Peyer's patch (tissue), 4 donors: ENCODE measurements around the gene DYNLT4. TPM values are rescaled to one million over a fixed set of nuclear protein-coding genes. Genes with fewer than 3 reads are reported as not detected.
A peak's percentile ranks its signal among the peaks of the same experiment; 100 is the strongest.
"Not testable (repeated sequence)": the region's sequence is repeated elsewhere in the genome, so short reads cannot be mapped to it uniquely, and the experiment has no call there.

Experiments
- DNase-seq, 3 donors: peaks; one replicate each; pipeline ENCODE4 v3.0.0-alpha.2; 2017 to 2019
- H3K27ac ChIP-seq, 4 donors: fragments of 200-600 bp; sonication (generic); one replicate each; pipeline ENCODE4 v1.5.1; 2016 to 2019
- H3K27me3 ChIP-seq, 2 donors: fragments of 200-600 bp; sonication (generic); one replicate each; pipeline ENCODE4 v1.5.1; 2019
- H3K36me3 ChIP-seq, 3 donors: fragments of 200-600 bp; sonication (generic); one replicate each; pipeline ENCODE4 v1.5.1; 2016 to 2019
- H3K4me1 ChIP-seq, 4 donors: fragments of 200-600 bp; sonication (generic); one replicate each; pipeline ENCODE4 v1.5.1; 2016 to 2019
- H3K4me3 ChIP-seq, 4 donors: fragments of 200-600 bp; sonication (generic); 1 replicate in 3 of 4; 2 replicates in 1 of 4; pipeline ENCODE4 v1.5.1; 2016 to 2019; ENCODE audit warnings: mild to moderate bottlenecking in 1 of 4
- H3K9me3 ChIP-seq, 4 donors: fragments of 200-600 bp; sonication (generic); one replicate each; pipeline ENCODE4 v1.5.1; 2016 to 2019; ENCODE audit warnings: mild to moderate bottlenecking in 1 of 4
- POLR2A ChIP-seq, 2 donors: fragments of 450-650 bp; IDR thresholded peaks; one replicate each; pipeline ENCODE4 v1.5.1; 2017; ENCODE audit warnings: antibody characterized with exemption in 2 of 2, mild to moderate bottlenecking in 2 of 2, moderate library complexity in 2 of 2
- total RNA-seq, 4 donors: library from RNA; depleted of rRNA; stranded (reverse); fragments of >200 nt; gene quantifications; one replicate each; pipeline ENCODE4 v1.1.0, GENCODE V29; 2016
- TF ChIP-seq, protein P1 (sequence below), 6 experiments: fragments of 450-650 bp in 4 of 6; fragments of 200-600 bp in 2 of 6; sonication (generic) in 1 of 6; IDR thresholded peaks; one replicate each; pipeline ENCODE4 v1.5.1; 2017 to 2019; ENCODE audit warnings: antibody characterized with exemption in 6 of 6, mild to moderate bottlenecking in 3 of 6, moderate library complexity in 1 of 6

DYNLT4 gene
- total RNA-seq, 4 donors from 2014 or later, result 3.5 TPM; not detected in 3

DNA sequence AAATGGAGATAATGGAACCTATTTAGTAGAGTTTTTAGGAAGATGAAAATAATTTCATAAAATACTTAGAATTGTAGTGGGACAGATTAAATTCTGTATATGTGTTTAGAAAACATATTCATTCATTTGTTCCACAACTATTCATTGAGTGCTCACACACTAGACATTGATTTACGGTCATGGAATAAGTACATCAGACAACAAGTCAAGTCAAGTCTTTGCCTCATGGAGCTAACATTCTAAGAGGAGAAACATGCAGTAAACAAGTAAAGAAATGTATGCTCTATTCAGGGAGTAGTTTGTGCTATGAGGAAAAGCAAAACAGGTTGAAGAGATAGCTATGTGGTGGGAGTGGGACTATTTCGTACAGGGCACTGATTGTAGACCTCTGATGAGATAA lies 10.2 kb upstream of the DYNLT4 start:
- H3K27me3 ChIP-seq, result no peaks in the 10 kb centered on the region
- H3K36me3 ChIP-seq, result no peaks in the 10 kb centered on the region
- no peak overlapping the region for H3K4me3 ChIP-seq
- no peak for TF ChIP-seq POLR2A (IDR thresholded peaks at IDR 0.05)
- TF ChIP-seq, protein P1, sequence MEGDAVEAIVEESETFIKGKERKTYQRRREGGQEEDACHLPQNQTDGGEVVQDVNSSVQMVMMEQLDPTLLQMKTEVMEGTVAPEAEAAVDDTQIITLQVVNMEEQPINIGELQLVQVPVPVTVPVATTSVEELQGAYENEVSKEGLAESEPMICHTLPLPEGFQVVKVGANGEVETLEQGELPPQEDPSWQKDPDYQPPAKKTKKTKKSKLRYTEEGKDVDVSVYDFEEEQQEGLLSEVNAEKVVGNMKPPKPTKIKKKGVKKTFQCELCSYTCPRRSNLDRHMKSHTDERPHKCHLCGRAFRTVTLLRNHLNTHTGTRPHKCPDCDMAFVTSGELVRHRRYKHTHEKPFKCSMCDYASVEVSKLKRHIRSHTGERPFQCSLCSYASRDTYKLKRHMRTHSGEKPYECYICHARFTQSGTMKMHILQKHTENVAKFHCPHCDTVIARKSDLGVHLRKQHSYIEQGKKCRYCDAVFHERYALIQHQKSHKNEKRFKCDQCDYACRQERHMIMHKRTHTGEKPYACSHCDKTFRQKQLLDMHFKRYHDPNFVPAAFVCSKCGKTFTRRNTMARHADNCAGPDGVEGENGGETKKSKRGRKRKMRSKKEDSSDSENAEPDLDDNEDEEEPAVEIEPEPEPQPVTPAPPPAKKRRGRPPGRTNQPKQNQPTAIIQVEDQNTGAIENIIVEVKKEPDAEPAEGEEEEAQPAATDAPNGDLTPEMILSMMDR (IDR thresholded peaks at IDR 0.05), result no peak
- no peak overlapping the region for H3K27ac ChIP-seq
- peaks cover 0 to 20% (median 4%) of the 10 kb centered on the region in 4 donors for H3K4me1 ChIP-seq
- H3K9me3 ChIP-seq, result no peaks in the 10 kb centered on the region
- DNase-seq, result no peak

DNA sequence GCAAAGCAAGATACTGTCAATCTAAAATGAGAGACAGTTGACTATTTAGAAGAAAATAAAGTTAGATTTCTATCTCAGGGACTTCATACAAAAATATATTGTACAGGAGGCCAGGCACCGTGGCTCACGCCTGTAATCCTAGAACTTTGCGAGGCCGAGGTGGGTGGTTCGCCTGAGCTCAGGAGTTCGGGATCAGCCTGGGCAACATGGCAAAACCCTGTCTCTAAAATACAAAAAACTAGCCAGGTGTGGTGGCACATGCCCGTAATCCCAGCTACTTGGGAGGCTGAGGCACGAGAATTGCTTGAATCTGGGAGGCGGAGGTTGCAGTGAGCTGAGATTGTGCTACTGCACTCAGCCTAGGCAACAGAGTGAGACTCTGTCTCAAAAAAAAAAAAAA lies 8.8 kb upstream of the DYNLT4 start:
- not testable (repeated sequence) for H3K36me3 ChIP-seq, H3K27ac ChIP-seq, H3K9me3 ChIP-seq, H3K27me3 ChIP-seq, H3K4me3 ChIP-seq
- peak in 1 of 3 donors; percentile 7 for DNase-seq
- H3K4me1 ChIP-seq, result peaks cover 0 to 15% (median 5%) of the 10 kb centered on the region in 4 donors

DNA sequence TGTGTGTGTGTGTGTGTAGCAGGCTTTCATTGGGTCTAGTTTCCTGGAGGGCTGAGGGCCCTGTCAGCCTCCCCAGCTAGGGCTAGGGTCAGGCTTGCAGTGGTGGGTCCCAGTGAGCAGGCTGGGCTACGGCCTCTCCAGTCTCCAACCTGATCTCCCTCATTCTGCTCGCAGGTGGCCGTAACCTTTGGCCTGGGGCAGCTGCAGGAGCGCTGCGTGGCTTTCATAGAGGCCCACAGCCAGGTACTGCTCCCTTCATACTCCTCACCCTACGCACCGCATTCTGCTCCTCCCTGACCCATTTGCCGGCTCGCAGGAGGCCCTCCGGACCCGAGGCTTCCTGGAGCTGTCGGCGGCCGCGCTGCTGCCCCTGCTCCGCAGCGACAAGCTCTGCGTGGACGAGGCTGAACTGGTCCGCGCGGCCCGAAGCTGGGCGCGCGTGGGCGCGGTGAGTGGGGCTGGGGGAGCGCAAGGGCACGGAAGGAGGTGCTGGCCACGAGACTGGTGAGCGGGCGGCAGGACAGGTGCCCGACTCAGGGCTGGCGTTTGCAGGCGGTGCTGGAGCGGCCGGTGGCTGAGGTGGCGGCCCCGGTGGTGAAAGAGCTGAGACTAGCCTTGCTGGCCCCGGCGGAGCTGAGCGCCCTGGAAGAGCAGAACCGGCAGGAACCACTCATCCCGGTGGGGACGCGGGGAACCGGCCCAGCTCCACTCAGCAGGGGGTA lies 5.8 kb upstream of the DYNLT4 start:
- Histone ChIP-seq H3K9me3 (no peaks in the 10 kb centered on the region), H3K36me3 (no peaks in the 10 kb centered on the region), H3K27ac (peak overlapping the region; percentile 76 to 92 (median 88)), H3K4me1 (peaks cover 0 to 38% (median 32%) of the 10 kb centered on the region in 4 donors), H3K27me3 (no peaks in the 10 kb centered on the region), H3K4me3 (peak overlapping the region; percentile 36 to 73 (median 58))
- DNase-seq, result peak in 2 of 3 donors; percentile 52 to 60
- TF ChIP-seq, protein P1 (IDR thresholded peaks at IDR 0.05), result no peak
- TF ChIP-seq POLR2A (IDR thresholded peaks at IDR 0.05), result no peak

DNA sequence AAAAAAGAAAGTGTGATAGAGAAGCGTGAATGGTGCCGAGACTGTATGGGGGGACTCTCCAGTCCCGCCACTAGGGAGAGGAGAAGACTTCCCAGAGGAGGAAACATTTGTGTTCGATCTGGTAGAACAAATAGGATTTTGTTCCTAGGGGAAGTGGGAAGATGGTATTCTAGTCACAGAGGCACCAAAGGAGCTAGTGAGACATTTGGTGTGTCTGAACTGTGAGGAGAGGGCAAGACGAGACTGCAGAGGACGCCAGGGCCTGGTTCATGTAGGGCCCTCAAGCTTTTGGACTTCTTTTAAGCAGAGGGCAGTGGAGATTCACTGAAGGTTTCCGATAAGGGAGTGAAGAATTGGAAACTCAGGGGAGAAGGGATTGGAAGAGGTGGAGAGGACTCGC lies 4.1 kb upstream of the DYNLT4 start:
- DNase-seq, result peak in 2 of 3 donors; percentile 11 to 25
- TF ChIP-seq POLR2A (IDR thresholded peaks at IDR 0.05), result no peak

DNA sequence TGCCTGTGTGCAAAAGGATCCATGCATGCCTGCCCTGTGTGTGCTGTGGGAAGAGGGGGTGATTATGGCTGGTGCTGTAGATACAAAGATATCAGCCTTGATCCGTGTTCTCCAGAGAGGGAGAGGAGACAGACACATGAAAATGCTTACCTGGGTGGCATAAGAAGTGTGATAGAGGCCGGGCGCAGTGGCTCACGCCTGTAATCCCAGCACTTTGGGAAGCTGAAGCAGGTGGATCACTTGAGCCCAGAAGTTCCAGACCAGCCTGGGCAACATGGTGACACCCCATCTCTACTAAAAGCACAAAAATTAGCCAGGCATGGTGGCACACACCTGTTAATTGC lies 3.6 kb upstream of the DYNLT4 start:
- peak in 1 of 3 donors; percentile 33 for DNase-seq
- not testable (repeated sequence) for H3K27me3 ChIP-seq, H3K36me3 ChIP-seq, H3K9me3 ChIP-seq, H3K4me3 ChIP-seq
- Histone ChIP-seq H3K4me1 (peaks cover 13 to 59% (median 51%) of the 10 kb centered on the region in 4 donors), H3K27ac (peak overlapping the region; percentile 94 to 98 (median 96))

More for the DNA sequence above, 4.1 kb upstream of the DYNLT4 start:
- no peak overlapping the region for H3K4me3 ChIP-seq
- peaks cover 13 to 55% (median 49%) of the 10 kb centered on the region in 4 donors for H3K4me1 ChIP-seq
- no peaks in the 10 kb centered on the region for H3K27me3 ChIP-seq
- H3K27ac ChIP-seq, result peak overlapping the region; percentile 25 to 98 (median 96)
- peaks cover 0 to 2% (median 0%) of the 10 kb centered on the region in 3 donors for H3K36me3 ChIP-seq
- H3K9me3 ChIP-seq, result no peaks in the 10 kb centered on the region

DNA sequence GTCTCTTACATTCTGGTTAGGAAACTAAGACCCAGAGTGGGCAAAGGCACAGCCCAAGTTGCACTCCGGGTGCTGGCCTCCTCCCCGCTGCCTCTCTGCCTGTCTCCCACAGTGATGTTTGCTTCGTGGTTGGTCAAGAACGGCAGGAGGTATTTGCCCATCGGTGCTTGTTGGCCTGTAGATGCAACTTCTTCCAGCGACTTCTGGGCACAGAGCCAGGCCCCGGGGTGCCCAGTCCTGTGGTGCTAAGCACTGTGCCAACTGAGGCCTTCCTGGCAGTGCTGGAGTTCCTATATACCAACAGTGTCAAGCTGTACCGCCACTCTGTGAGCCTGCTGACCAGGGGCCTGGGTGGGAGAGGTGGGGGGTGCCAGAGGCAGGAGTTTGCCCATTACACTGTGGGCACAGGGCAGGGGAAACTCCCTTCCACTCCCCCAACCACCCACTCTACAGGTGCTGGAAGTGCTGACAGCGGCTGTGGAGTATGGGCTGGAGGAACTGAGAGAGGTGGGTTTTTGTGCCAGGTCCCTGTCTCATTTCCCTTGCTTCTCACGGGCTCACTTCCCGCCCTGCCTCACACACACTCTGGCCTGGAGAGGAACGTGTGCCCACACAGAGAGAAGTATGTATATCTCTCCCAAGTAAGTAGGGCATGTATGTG lies 3.1 kb upstream of the DYNLT4 start:
- H3K36me3 ChIP-seq, result peaks cover 0 to 12% (median 0%) of the 10 kb centered on the region in 3 donors
- peak overlapping the region; percentile 94 to 98 (median 96) for H3K27ac ChIP-seq
- no peaks in the 10 kb centered on the region for H3K27me3 ChIP-seq
- peaks cover 13 to 59% (median 51%) of the 10 kb centered on the region in 4 donors for H3K4me1 ChIP-seq
- no peaks in the 10 kb centered on the region for H3K9me3 ChIP-seq
- peak; percentile 54 to 67 (median 63) for DNase-seq
- TF ChIP-seq, protein P1 (IDR thresholded peaks at IDR 0.05), result no peak
- no peak for TF ChIP-seq POLR2A (IDR thresholded peaks at IDR 0.05)
- peak overlapping the region in 1 of 4 donors; percentile 1 for H3K4me3 ChIP-seq
